DND-41 (cell line): Measurements from ENCODE around the gene TTR.

ENCODE experiments used
- EZH2 ChIP-seq: IDR thresholded peaks from 3 replicates; pipeline ENCODE4 v1.6.1; 2012; ENCODE audit warnings: borderline replicate concordance, low read depth, mild to moderate bottlenecking, moderate library complexity, low read length, inconsistent platforms; ENCODE audit not compliant: severe bottlenecking
- TF ChIP-seq, protein P1 (sequence below): IDR thresholded peaks from 2 replicates; pipeline ENCODE4 v1.5.1; 2012; ENCODE audit warnings: borderline replicate concordance, low read length, moderate library complexity, mild to moderate bottlenecking; ENCODE audit not compliant: poor library complexity, severe bottlenecking; ENCODE audit errors: extremely low read depth

DNA sequence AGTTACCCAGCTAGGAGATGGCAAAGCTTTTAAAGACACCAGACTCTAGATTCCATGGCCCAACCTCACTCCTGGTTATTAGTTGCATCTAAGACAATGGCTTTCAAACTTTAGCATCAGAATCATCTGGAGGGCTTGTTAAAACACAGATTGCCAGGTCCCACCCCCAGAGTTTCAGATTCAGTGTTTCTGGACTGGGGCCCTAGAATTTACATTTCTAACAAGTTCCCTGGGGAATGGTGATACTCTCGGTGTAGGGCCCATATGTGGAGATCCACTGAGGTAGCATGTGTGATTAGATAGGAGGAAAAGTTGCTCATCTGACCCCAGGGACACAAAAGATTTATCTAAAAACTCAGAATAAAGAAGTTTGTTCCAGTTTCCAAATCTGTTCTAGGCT lies 14.5 kb upstream of the TTR start:
- TF ChIP-seq EZH2, result no peak
- TF ChIP-seq, protein P1, sequence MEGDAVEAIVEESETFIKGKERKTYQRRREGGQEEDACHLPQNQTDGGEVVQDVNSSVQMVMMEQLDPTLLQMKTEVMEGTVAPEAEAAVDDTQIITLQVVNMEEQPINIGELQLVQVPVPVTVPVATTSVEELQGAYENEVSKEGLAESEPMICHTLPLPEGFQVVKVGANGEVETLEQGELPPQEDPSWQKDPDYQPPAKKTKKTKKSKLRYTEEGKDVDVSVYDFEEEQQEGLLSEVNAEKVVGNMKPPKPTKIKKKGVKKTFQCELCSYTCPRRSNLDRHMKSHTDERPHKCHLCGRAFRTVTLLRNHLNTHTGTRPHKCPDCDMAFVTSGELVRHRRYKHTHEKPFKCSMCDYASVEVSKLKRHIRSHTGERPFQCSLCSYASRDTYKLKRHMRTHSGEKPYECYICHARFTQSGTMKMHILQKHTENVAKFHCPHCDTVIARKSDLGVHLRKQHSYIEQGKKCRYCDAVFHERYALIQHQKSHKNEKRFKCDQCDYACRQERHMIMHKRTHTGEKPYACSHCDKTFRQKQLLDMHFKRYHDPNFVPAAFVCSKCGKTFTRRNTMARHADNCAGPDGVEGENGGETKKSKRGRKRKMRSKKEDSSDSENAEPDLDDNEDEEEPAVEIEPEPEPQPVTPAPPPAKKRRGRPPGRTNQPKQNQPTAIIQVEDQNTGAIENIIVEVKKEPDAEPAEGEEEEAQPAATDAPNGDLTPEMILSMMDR, result no peak
